ENCODE data around the gene TPPP2. TPM values are rescaled to one million over a fixed set of nuclear protein-coding genes. Genes with fewer than 3 reads are reported as not detected.

Gene TPPP2
- total RNA-seq, 3 donors from 2014 or later, result 0.58 to 2.3 TPM; not detected in 1

DNA sequence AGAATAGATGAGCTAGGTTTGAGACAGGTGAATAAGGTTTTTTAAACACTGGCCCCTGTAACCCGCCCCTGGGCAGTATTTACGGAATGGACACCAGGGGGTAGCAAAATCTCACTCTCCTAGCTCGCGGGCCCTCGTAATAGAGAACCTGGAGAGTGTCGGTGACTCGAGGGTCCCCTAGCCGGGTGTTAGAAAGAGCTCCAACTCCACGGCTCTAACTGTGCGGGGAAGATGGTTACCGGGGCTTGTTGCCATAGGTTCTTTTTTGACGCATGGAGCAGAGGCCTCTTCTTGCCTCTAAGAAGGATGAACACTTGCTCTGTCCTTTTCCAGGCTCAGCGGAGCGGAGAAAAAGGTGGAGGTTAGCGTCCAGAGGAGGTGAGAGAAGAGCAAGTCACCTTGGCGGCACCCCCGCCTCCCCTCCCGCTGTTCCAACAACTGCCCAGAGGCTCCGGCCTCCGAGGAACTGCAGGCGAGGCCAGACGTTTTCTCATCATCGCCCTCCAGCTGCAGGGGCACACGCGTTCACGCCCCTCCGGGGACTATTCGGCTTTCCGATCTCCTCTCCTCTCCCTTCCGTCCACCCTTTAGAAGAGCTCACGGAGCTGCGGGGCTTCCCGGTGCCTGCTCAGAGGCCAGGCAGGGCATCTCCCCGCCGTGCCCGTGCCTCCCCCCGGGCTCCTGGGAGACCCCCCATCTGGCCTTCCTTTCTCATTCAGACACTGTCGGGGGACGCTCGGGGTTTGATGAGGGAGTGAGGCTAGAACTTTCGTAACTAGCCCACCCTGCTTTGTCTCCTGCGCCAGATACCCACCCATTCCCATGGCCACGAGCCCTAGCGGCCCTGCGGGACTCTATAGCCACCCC, 38.7 kb downstream of the TPPP2 start:
- intact Hi-C loops (cut with DNase I, micrococcal nuclease), result loop anchor here in 1 of 2 donors (2.0 kb wide), 1 partner anchor 36 kb away; no protein-coding TSS in a partner anchor
- TF ChIP-seq, protein P1, sequence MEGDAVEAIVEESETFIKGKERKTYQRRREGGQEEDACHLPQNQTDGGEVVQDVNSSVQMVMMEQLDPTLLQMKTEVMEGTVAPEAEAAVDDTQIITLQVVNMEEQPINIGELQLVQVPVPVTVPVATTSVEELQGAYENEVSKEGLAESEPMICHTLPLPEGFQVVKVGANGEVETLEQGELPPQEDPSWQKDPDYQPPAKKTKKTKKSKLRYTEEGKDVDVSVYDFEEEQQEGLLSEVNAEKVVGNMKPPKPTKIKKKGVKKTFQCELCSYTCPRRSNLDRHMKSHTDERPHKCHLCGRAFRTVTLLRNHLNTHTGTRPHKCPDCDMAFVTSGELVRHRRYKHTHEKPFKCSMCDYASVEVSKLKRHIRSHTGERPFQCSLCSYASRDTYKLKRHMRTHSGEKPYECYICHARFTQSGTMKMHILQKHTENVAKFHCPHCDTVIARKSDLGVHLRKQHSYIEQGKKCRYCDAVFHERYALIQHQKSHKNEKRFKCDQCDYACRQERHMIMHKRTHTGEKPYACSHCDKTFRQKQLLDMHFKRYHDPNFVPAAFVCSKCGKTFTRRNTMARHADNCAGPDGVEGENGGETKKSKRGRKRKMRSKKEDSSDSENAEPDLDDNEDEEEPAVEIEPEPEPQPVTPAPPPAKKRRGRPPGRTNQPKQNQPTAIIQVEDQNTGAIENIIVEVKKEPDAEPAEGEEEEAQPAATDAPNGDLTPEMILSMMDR (IDR thresholded peaks at IDR 0.05), result peak; percentile 13
- ATAC-seq, result peak; percentile 24

DNA sequence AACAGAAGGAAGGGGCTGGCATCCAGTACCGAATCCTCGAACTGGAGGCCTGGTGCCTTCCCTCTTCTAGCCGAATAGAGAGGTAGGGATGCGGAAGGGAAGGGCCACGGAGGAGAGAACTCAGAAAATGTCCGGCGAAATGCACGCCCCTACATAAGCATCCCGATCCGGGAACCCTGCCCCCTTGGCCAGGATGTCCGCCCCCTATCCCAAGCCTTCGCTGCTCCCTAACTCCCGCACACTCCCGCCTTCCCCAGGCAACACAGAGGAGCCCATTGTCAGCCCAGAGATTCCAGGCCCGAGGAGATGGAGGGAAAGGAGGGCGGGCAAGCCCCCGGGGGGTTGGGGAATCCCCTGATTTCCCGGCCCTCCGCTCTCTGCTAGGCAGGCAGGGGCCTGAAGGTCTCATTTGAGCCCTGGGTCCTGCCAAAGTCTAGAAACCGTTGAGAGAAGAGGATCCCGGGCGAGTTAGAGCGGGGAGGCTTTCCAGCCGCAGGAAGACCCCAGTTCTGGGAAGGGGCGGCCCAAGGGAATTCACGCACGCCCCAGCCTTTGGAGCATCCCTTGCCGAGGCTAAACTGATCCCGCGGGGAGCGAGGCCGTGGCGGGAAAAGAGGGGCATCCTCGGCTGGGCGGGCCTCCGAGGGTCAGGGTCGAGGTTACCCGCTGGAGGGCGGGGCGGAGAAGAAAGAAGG, 39.5 kb downstream of the TPPP2 start:
- intact Hi-C loops (cut with DNase I, micrococcal nuclease), result loop anchor here in 1 of 2 donors (2.0 kb wide), 1 partner anchor 35 kb away; no protein-coding TSS in a partner anchor
- no peak for ATAC-seq
- DNase-seq, result peak in 2 of 3 donors; percentile 40 to 58

More for the DNA sequence above, 38.7 kb downstream of the TPPP2 start:
- Histone ChIP-seq H3K4me3 (no peak overlapping the region), H3K4me1 (ENCODE audit: low read depth) (peaks cover 29% of the 10 kb centered on the region), H3K36me3 (ENCODE audit: low read depth) (no peaks in the 10 kb centered on the region), H3K9me3 (no peaks in the 10 kb centered on the region)
- peak in 2 of 3 donors; percentile 58 to 70 for DNase-seq

DNA sequence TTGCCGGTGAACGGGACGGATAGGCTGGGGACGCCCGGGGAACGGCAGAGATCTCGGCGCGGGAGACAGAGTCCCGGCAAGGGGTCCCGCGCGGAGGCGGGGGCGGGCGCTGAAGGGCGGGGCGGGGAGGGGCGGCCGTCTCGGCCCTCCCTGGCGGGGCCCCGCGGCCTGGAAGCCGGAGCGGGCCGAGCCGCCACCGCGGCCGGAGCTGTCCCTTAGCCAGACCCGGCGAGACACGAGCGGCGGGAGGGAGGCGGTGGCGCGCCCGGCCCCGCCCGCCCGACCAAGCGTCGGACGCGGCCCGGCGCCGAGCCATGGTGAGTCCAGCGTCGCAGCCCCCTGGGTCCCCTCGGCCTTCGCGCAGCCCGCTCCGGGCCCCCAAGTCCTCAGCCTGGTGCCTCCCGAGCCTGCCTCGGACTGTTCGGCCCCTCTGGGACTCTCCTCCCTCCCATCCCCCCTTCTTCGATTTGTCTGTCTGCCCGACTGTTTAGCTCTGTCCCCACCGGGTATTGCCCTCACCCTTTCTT, 40.1 kb downstream of the TPPP2 start, which contains the start of gene ARHGEF40:
TSS of gene ARHGEF40 (plus strand) at position 222 of the 527 bp plus-strand sequence. CDS start at position 315, 93 bp downstream.
- H3K9me3 ChIP-seq, result no peaks in the 10 kb centered on the region
- no peaks in the 10 kb centered on the region for H3K36me3 ChIP-seq (ENCODE audit: low read depth)
- H3K4me1 ChIP-seq (ENCODE audit: low read depth), result peaks cover 29% of the 10 kb centered on the region
- peak within 1 kb of the TSS; percentile 48 for H3K4me3 ChIP-seq
- intact Hi-C loops (cut with DNase I, micrococcal nuclease), result no loop called here
- DNase-seq (peak in 2 of 3 donors; percentile 67 to 80), ATAC-seq (peak; percentile 56)
- TF ChIP-seq, protein P1 (IDR thresholded peaks at IDR 0.05), result no peak

More for the DNA sequence above, 39.5 kb downstream of the TPPP2 start:
- H3K36me3 ChIP-seq (ENCODE audit: low read depth), result no peaks in the 10 kb centered on the region
- H3K9me3 ChIP-seq, result no peaks in the 10 kb centered on the region
- TF ChIP-seq, protein P1 (IDR thresholded peaks at IDR 0.05), result no peak
- peak overlapping the region; percentile 48 for H3K4me3 ChIP-seq
- H3K4me1 ChIP-seq (ENCODE audit: low read depth), result peaks cover 29% of the 10 kb centered on the region

DNA sequence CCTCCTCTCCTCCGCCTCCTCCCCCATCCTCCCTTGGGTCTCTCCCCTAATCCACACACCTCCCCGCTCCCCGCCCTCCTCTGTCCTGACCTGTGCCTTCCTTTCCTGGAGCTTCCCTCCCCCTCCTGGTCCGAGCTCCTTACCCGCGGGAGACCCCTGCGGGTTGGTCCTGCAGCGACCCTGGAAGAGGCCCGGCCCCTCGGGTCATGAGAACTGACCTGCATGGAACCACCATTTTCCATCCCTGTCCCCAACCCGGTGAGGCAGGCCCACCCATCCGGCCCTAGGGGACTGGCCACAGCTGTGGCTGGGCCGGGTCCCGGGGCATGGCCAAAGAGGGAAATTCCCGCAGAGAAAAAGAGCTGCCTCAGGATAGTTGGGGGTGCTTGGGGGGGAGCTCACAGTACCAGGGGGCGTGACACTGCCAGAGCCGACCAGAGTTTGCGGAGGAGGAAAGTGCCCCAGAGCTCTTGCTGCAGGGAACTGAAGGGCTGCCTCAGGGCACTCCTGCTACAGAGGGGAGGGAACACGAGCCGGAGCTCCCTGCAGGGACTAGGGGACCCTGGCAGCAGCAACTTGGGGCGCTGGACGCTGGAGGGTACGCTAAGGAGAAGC, 40.7 kb downstream of the TPPP2 start:
- ATAC-seq, result peak; percentile 50
- Histone ChIP-seq H3K36me3 (ENCODE audit: low read depth) (no peaks in the 10 kb centered on the region), H3K4me3 (peak overlapping the region; percentile 48), H3K9me3 (no peaks in the 10 kb centered on the region), H3K4me1 (ENCODE audit: low read depth) (peaks cover 29% of the 10 kb centered on the region)
- TF ChIP-seq, protein P1 (IDR thresholded peaks at IDR 0.05), result no peak
- DNase-seq, result peak; percentile 78 to 84 (median 79)
- intact Hi-C loops (cut with DNase I, micrococcal nuclease), result no loop called here

All from mucosa of descending colon (tissue), 3 donors.